Mammary epithelial cell (primary cell): ENCODE data around the gene SSBP4.

Experiments
- EZH2 ChIP-seq: IDR thresholded peaks from 2 replicates; pipeline ENCODE4 v1.6.1; 2012; ENCODE audit warnings: low read length, inconsistent platforms, borderline replicate concordance
- TF ChIP-seq, protein P1 (sequence below), 2 donors: IDR thresholded peaks in 1 of 2; conservative IDR thresholded peaks in 1 of 2; 2 replicates each; pipeline ENCODE4 v1.5.1; 2011 to 2012; ENCODE audit warnings: inconsistent platforms in 2 of 2, low read length in 2 of 2, mild to moderate bottlenecking in 2 of 2, control low read depth in 1 of 2, low read depth in 1 of 2; ENCODE audit not compliant: insufficient read depth in 1 of 2; ENCODE audit errors: extremely low read depth in 1 of 2

DNA sequence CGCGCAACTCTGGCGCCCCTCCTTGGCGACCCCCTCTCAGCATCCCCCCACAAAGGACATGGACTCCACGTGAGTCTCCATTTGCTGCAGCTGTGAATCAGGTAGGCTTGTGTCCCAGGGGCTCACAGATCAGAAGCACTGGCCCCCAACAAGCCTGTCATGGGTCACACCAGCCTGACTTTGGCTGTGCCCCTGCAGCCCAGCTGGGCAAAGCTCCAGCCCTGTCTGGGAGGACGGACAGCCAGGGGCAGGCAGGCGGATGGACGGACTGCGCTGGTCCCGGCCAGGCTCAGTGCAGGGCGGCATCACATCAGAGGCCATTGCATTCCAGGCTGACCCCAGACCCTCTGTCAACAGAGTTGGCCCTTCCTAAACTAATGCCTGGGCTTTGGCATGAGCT, 47.2 kb downstream of the SSBP4 start:
- TF ChIP-seq, protein P1, sequence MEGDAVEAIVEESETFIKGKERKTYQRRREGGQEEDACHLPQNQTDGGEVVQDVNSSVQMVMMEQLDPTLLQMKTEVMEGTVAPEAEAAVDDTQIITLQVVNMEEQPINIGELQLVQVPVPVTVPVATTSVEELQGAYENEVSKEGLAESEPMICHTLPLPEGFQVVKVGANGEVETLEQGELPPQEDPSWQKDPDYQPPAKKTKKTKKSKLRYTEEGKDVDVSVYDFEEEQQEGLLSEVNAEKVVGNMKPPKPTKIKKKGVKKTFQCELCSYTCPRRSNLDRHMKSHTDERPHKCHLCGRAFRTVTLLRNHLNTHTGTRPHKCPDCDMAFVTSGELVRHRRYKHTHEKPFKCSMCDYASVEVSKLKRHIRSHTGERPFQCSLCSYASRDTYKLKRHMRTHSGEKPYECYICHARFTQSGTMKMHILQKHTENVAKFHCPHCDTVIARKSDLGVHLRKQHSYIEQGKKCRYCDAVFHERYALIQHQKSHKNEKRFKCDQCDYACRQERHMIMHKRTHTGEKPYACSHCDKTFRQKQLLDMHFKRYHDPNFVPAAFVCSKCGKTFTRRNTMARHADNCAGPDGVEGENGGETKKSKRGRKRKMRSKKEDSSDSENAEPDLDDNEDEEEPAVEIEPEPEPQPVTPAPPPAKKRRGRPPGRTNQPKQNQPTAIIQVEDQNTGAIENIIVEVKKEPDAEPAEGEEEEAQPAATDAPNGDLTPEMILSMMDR (conservative IDR thresholded peaks at IDR 0.05 in 1 of 2, IDR thresholded peaks at IDR 0.05 in 1 of 2; ENCODE audit: extremely low read depth in 1 of 2, insufficient read depth in 1 of 2, low read depth in 1 of 2, low read length in 2 of 2): no peak
- TF ChIP-seq EZH2: no peak
